ENCODE data around the gene MACF1. TPM values are rescaled to one million over a fixed set of nuclear protein-coding genes. Genes with fewer than 3 reads are reported as not detected.

The MACF1 gene
- total RNA-seq, 2 experiments from 2014 or later, result 319 to 488 TPM

GRCh38 chr1:39321979-39322378, 117.5 kb downstream of the MACF1 start:
- DNase-seq, result no peak
- peak overlapping the region; percentile 16 for H3K27ac Mint-ChIP-seq
- CTCF ChIA-PET, result no interaction called here
- H3K36me3 Mint-ChIP-seq, result peaks cover 55% of the 10 kb centered on the region
- H3K4me3 Mint-ChIP-seq, result no peak overlapping the region
- ATAC-seq, result no peak
- H3K9me3 Mint-ChIP-seq (ENCODE audit: low read depth), result no peaks in the 10 kb centered on the region
- H3K4me1 Mint-ChIP-seq, result peaks cover 32% of the 10 kb centered on the region
- H3K27me3 Mint-ChIP-seq, result no peaks in the 10 kb centered on the region

DNA sequence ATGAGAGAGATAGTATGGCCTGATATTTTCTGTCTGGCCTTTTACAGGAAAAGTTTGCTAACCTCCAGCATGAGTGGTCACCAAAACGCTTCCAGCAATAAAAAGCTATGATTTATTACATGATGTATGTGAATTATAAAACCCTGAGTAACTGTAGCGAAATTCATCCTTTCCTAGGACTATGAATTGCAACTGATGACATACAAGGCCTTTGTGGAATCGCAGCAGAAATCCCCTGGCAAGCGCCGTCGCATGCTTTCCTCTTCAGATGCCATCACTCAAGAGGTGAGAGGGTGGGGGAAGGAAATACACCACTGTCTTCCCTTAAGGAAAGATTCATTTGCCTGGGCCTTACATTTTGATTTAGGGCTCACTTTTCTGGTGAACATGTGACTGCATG, 117.9 kb downstream of the MACF1 start:
- Mint-ChIP-seq H3K9me3 (ENCODE audit: low read depth) (no peaks in the 10 kb centered on the region), H3K4me1 (peaks cover 33% of the 10 kb centered on the region), H3K36me3 (peaks cover 55% of the 10 kb centered on the region), H3K27me3 (no peaks in the 10 kb centered on the region), H3K4me3 (no peak overlapping the region), H3K27ac (no peak overlapping the region)
- ATAC-seq, result no peak
- no peak for DNase-seq
- CTCF ChIA-PET, result no interaction called here

GRCh38 chr1:39324888-39325287, 120.4 kb downstream of the MACF1 start:
- Mint-ChIP-seq H3K9me3 (ENCODE audit: low read depth) (no peaks in the 10 kb centered on the region), H3K27me3 (no peaks in the 10 kb centered on the region), H3K27ac (no peak overlapping the region), H3K4me3 (no peak overlapping the region), H3K4me1 (peaks cover 41% of the 10 kb centered on the region), H3K36me3 (peaks cover 54% of the 10 kb centered on the region)
- DNase-seq (no peak), ATAC-seq (no peak)
- CTCF ChIA-PET, result interaction anchor here (1.6 kb wide), 1 partner anchor 133 kb away, joined by 4 read pairs; no protein-coding TSS in a partner anchor

DNA sequence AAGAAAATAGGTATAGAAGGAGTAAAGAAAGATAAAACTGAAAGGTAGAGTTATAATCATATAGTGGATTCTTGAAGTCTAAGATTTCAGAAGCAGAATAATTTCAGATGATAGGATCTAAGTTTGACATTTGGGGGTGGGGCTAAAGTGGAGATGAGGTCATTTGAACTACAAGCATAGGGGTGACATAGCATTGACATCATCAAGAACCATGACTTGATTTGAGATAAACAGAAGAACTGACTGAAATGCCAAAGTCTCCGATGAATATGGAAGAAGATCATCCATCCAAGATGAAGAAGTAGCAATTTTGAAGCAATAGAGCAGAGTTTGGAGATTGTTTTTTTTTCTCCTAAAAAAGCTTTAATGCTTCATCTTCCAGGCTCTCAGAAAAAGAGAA, 122.3 kb downstream of the MACF1 start:
- H3K4me3 Mint-ChIP-seq, result no peak overlapping the region
- peaks cover 61% of the 10 kb centered on the region for H3K36me3 Mint-ChIP-seq
- CTCF ChIA-PET, result interaction anchor here (1.1 to 2.3 kb wide), 2 partner anchors 9 to 135 kb away, joined by 3 to 8 read pairs; no protein-coding TSS in a partner anchor
- H3K4me1 Mint-ChIP-seq, result peaks cover 48% of the 10 kb centered on the region
- ATAC-seq, result no peak
- H3K27me3 Mint-ChIP-seq, result no peaks in the 10 kb centered on the region
- no peaks in the 10 kb centered on the region for H3K9me3 Mint-ChIP-seq (ENCODE audit: low read depth)
- H3K27ac Mint-ChIP-seq, result peak overlapping the region; percentile 78
- DNase-seq, result no peak

GRCh38 chr1:39328095-39328494, 123.6 kb downstream of the MACF1 start:
- DNase-seq, result peak; percentile 46
- peak; percentile 79 for ATAC-seq
- CTCF ChIA-PET, result interaction anchor here (1.0 to 2.3 kb wide), 4 partner anchors 11 to 229 kb away, joined by 3 to 8 read pairs (median 3); no protein-coding TSS in a partner anchor
- H3K27ac Mint-ChIP-seq, result peak overlapping the region; percentile 78
- no peaks in the 10 kb centered on the region for H3K27me3 Mint-ChIP-seq
- H3K9me3 Mint-ChIP-seq (ENCODE audit: low read depth), result no peaks in the 10 kb centered on the region
- peaks cover 56% of the 10 kb centered on the region for H3K4me1 Mint-ChIP-seq
- peaks cover 64% of the 10 kb centered on the region for H3K36me3 Mint-ChIP-seq
- peak overlapping the region; percentile 79 for H3K4me3 Mint-ChIP-seq

- Mint-ChIP-seq H3K27me3 (no peaks in the 10 kb centered on the region), H3K4me3 (peak overlapping the region; percentile 79), H3K36me3 (peaks cover 69% of the 10 kb centered on the region), H3K4me1 (peaks cover 62% of the 10 kb centered on the region), H3K27ac (peak overlapping the region; percentile 78), H3K9me3 (ENCODE audit: low read depth) (no peaks in the 10 kb centered on the region)
- ATAC-seq (peak; percentile 27), DNase-seq (no peak)
- CTCF ChIA-PET, result interaction anchor here (0.6 to 1.3 kb wide), 3 partner anchors 82 to 230 kb away, joined by 3 to 5 read pairs (median 4); no protein-coding TSS in a partner anchor
These were observed 124.2 kb downstream of the MACF1 start for GRCh38 chr1:39328586-39329121.

DNA sequence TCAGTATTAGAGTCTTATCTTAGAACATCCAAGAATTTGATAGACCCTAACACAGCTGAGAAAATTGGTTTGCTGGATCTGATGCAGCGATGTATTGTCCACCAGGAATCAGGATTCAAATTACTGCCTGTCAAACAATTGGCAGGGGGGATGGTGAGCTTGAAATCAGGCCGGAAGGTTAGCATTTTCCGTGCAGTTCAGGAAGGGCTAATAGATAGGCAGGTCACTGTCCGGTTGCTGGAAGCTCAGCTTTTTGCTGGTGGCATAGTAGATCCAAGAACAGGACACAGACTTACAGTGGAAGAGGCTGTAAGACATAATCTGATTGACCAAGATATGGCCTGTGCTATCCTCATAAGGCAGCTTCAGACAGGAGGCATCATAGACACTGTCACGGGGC, 127.2 kb downstream of the MACF1 start:
- no peak for DNase-seq
- ATAC-seq, result no peak
- H3K27me3 Mint-ChIP-seq, result no peaks in the 10 kb centered on the region
- H3K4me3 Mint-ChIP-seq, result peak overlapping the region; percentile 79
- H3K9me3 Mint-ChIP-seq (ENCODE audit: low read depth), result no peaks in the 10 kb centered on the region
- peaks cover 88% of the 10 kb centered on the region for H3K4me1 Mint-ChIP-seq
- CTCF ChIA-PET, result interaction anchor here (0.8 to 3.6 kb wide), 2 partner anchors 73 to 140 kb away, joined by 3 to 17 read pairs; no protein-coding TSS in a partner anchor
- peak overlapping the region; percentile 78 for H3K27ac Mint-ChIP-seq
- H3K36me3 Mint-ChIP-seq, result peaks cover 88% of the 10 kb centered on the region

GRCh38 chr1:39332291-39332690, 127.8 kb downstream of the MACF1 start:
- no peaks in the 10 kb centered on the region for H3K27me3 Mint-ChIP-seq
- peaks cover 88% of the 10 kb centered on the region for H3K36me3 Mint-ChIP-seq
- CTCF ChIA-PET, result interaction anchor here (0.8 to 3.6 kb wide), 2 partner anchors 74 to 141 kb away, joined by 3 to 17 read pairs; no protein-coding TSS in a partner anchor
- H3K27ac Mint-ChIP-seq, result peak overlapping the region; percentile 78
- H3K4me1 Mint-ChIP-seq, result peaks cover 81% of the 10 kb centered on the region
- ATAC-seq, result no peak
- peak overlapping the region; percentile 12 for H3K4me3 Mint-ChIP-seq
- DNase-seq, result no peak
- no peaks in the 10 kb centered on the region for H3K9me3 Mint-ChIP-seq (ENCODE audit: low read depth)

- H3K27ac Mint-ChIP-seq, result peak overlapping the region; percentile 78
- peak overlapping the region; percentile 5 for H3K4me3 Mint-ChIP-seq
- H3K27me3 Mint-ChIP-seq, result no peaks in the 10 kb centered on the region
- ATAC-seq (peak; percentile 41), DNase-seq (peak; percentile 66)
- H3K9me3 Mint-ChIP-seq (ENCODE audit: low read depth), result no peaks in the 10 kb centered on the region
- CTCF ChIA-PET, result interaction anchor here (3.6 kb wide), 1 partner anchor 142 kb away, joined by 17 read pairs; no protein-coding TSS in a partner anchor
- peaks cover 76% of the 10 kb centered on the region for H3K4me1 Mint-ChIP-seq
- peaks cover 85% of the 10 kb centered on the region for H3K36me3 Mint-ChIP-seq
These were observed 128.3 kb downstream of the MACF1 start for GRCh38 chr1:39332828-39333227.

- no peaks in the 10 kb centered on the region for H3K9me3 Mint-ChIP-seq (ENCODE audit: low read depth)
- H3K36me3 Mint-ChIP-seq, result peaks cover 85% of the 10 kb centered on the region
- no peak for ATAC-seq
- H3K27me3 Mint-ChIP-seq, result no peaks in the 10 kb centered on the region
- peak overlapping the region; percentile 78 for H3K27ac Mint-ChIP-seq
- CTCF ChIA-PET, result interaction anchor here (3.6 kb wide), 1 partner anchor 142 kb away, joined by 17 read pairs; no protein-coding TSS in a partner anchor
- H3K4me1 Mint-ChIP-seq, result peaks cover 71% of the 10 kb centered on the region
- DNase-seq, result no peak
- H3K4me3 Mint-ChIP-seq, result no peak overlapping the region
These were observed 128.8 kb downstream of the MACF1 start for GRCh38 chr1:39333296-39333695.

DNA sequence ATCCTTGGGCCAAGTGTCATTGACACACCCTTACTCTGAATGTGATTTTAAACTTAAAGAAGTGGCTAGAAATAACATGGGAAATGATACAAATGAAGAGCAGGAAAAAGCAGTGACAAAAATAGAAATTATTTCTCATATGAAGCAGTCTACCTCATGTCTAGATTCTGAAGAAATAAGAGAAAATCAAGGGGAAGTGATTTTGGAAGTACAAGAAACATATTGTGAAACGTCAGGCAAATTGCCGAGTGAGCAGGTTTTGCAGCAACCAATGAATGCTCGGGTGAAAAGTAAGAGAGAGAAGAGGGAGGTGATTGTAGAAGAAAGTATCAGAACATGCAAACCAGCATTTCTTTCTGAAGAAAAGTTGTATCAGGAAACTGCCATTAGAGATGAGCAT, 130.7 kb downstream of the MACF1 start:
- H3K36me3 Mint-ChIP-seq, result peaks cover 86% of the 10 kb centered on the region
- no peaks in the 10 kb centered on the region for H3K9me3 Mint-ChIP-seq (ENCODE audit: low read depth)
- no peaks in the 10 kb centered on the region for H3K27me3 Mint-ChIP-seq
- DNase-seq, result no peak
- no peak overlapping the region for H3K4me3 Mint-ChIP-seq
- no peak for ATAC-seq
- H3K27ac Mint-ChIP-seq, result peak overlapping the region; percentile 7
- H3K4me1 Mint-ChIP-seq, result peaks cover 60% of the 10 kb centered on the region
- CTCF ChIA-PET, result no interaction called here

- ATAC-seq (no peak), DNase-seq (no peak)
- H3K4me1 Mint-ChIP-seq, result peaks cover 42% of the 10 kb centered on the region
- no peaks in the 10 kb centered on the region for H3K9me3 Mint-ChIP-seq (ENCODE audit: low read depth)
- H3K27me3 Mint-ChIP-seq, result no peaks in the 10 kb centered on the region
- H3K4me3 Mint-ChIP-seq, result no peak overlapping the region
- no peak overlapping the region for H3K27ac Mint-ChIP-seq
- H3K36me3 Mint-ChIP-seq, result peaks cover 81% of the 10 kb centered on the region
- CTCF ChIA-PET, result interaction anchor here (0.9 kb wide), 1 partner anchor 14 kb away, joined by 3 read pairs; no protein-coding TSS in a partner anchor
These were observed 132.6 kb downstream of the MACF1 start for GRCh38 chr1:39337067-39337466.

DNA sequence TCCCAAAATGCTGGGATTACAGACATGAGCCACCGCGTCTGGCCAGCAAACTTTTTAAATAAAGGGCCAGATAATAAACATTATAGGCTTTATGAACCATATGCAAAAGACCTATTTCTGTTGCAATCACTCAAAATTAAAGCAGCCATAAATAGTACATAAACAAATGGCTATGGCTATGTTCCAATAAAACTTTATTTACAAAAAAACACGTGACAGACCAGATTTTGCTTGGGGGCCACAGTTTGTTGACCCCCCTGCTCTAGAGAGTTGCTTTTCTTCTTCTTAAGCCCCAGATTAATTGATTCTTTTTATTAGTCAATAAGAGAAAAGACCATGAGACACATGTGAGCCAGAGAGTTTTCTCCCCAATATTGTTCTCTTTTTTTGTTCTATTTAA, 138.3 kb downstream of the MACF1 start:
- no peaks in the 10 kb centered on the region for H3K9me3 Mint-ChIP-seq (ENCODE audit: low read depth)
- no peak overlapping the region for H3K4me3 Mint-ChIP-seq
- H3K27me3 Mint-ChIP-seq, result no peaks in the 10 kb centered on the region
- no peak overlapping the region for H3K27ac Mint-ChIP-seq
- DNase-seq (no peak), ATAC-seq (no peak)
- CTCF ChIA-PET, result no interaction called here
- peaks cover 65% of the 10 kb centered on the region for H3K36me3 Mint-ChIP-seq
- H3K4me1 Mint-ChIP-seq, result peaks cover 2% of the 10 kb centered on the region
